Colon (tissue), 2 donors: Measurements from ENCODE around the gene MED9.

Experiments
- FAIRE-seq: peaks from 2 replicates; lab custom pipeline; 2012; peaks lifted over from hg19 to GRCh38; lab: Jason Lieb, UNC
- donor health status: control.
- donor health status: control.

MED9 gene

DNA sequence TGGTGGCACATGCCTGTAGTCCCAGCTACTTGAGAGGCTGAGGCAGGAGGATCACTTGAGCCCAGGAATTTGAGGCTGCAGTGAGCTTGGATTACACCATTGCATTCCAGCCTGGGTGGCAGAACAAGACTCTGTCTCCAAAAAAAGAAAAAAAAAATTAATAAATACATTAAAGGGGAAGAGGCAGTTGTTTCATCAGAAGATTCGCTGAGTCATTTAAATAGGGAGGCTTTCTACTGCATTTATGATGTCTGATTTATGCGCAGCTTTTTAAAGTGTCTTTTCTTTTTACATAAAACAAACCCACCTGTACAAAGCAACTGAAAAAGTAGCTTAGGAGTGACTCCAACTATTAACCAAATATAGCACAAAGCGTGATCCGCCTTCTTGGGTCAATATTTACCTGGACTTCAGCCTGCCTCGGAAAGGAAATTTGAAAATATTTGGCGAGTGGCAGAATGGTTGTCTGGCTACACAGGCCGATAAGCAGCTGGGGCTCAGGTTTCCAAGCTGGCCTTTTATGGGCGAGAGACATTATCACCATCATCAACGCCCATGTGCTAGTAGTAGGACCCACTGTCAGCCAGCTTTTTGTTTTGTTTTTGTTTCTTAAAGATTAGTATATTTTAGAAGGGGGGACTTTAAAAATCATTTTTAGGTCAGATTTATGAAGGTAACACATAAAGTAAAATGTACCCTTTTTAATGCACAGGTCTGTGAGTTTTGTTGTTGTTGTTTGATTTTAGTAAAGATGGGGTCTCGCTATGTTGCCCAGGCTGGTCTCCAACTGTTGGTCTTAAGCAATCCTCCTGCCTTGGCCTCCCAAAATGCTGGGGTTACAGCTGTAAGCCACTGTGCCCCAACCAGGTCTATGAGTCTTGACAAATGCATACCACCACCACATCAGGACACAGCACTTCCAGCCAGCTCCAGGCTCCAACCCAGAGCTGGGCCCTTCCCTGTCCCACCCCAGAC, 61.9 kb downstream of the MED9 start:
- no peak for FAIRE-seq

- no peak for FAIRE-seq
These were observed 62.8 kb downstream of the MED9 start for GRCh38 chr17:17539591-17539990.

GRCh38 chr17:17540278-17540906, 63.6 kb downstream of the MED9 start:
- FAIRE-seq: no peak

GRCh38 chr17:17540935-17541639, 64.3 kb downstream of the MED9 start:
- FAIRE-seq: no peak

GRCh38 chr17:17541640-17542001, 64.8 kb downstream of the MED9 start:
- FAIRE-seq: no peak
